Endodermal cell (in vitro differentiated cells): ENCODE measurements around the gene SOD3. TPM values are rescaled to one million over a fixed set of nuclear protein-coding genes. Genes with fewer than 3 reads are reported as not detected.

ENCODE experiments used
- DNase-seq: peaks from one replicate; pipeline ENCODE4 v3.0.0-alpha.2; 2017
- H3K27ac ChIP-seq: 2 replicates; pipeline ENCODE4 v1.5.1; 2013; ENCODE audit warnings: mild to moderate bottlenecking, low read depth, low read length, moderate library complexity
- H3K27me3 ChIP-seq: 2 replicates; pipeline ENCODE4 v1.6.1; 2013; ENCODE audit warnings: mild to moderate bottlenecking, low read length, moderate library complexity; ENCODE audit not compliant: insufficient read depth, control insufficient read depth, poor library complexity, severe bottlenecking
- H3K36me3 ChIP-seq: 2 replicates; pipeline ENCODE4 v1.7.0; 2013; ENCODE audit warnings: mild to moderate bottlenecking, low read length, moderate library complexity; ENCODE audit not compliant: control insufficient read depth, insufficient read depth
- H3K4me1 ChIP-seq: one replicate; pipeline ENCODE4 v1.7.0; 2013; ENCODE audit warnings: low read length; ENCODE audit not compliant: control insufficient read depth, insufficient read depth
- H3K4me3 ChIP-seq: 2 replicates; pipeline ENCODE4 v1.5.1; 2013; ENCODE audit warnings: mild to moderate bottlenecking, low read length, moderate library complexity
- H3K9ac ChIP-seq: 2 replicates; pipeline ENCODE4 v1.6.1; 2013; ENCODE audit warnings: mild to moderate bottlenecking, low read length, moderate library complexity; ENCODE audit not compliant: poor library complexity, severe bottlenecking; ENCODE audit errors: extremely low read depth
- H3K9me3 ChIP-seq: 2 replicates; pipeline ENCODE4 v1.6.1; 2013; ENCODE audit warnings: mild to moderate bottlenecking, low read length, moderate library complexity; ENCODE audit not compliant: control insufficient read depth
- H3K27ac Mint-ChIP-seq: 2 replicates; pipeline ENCODE4 v1.8.0; 2020; ENCODE audit warnings: mixed read lengths
- H3K27me3 Mint-ChIP-seq: 2 replicates; pipeline ENCODE4 v1.8.0; 2021; ENCODE audit warnings: mild to moderate bottlenecking, mixed read lengths; ENCODE audit not compliant: insufficient read depth
- H3K36me3 Mint-ChIP-seq: 2 replicates; pipeline ENCODE4 v1.8.0; 2020; ENCODE audit warnings: low read depth, mixed read lengths
- H3K4me1 Mint-ChIP-seq: 2 replicates; pipeline ENCODE4 v1.8.0; 2020; ENCODE audit warnings: mixed read lengths
- H3K4me3 Mint-ChIP-seq: 2 replicates; pipeline ENCODE4 v1.8.0; 2020; ENCODE audit warnings: mild to moderate bottlenecking, moderate library complexity, mixed read lengths
- H3K9me3 Mint-ChIP-seq: 2 replicates; pipeline ENCODE4 v1.8.0; 2020; ENCODE audit warnings: mild to moderate bottlenecking, mixed read lengths
- CTCF ChIP-seq: fragments of 200-600 bp; sonication (generic); conservative IDR thresholded peaks from 2 replicates; pipeline ENCODE4 v1.5.0; 2021; ENCODE audit warnings: antibody characterized with exemption, mild to moderate bottlenecking
- WGBS, 2 experiments: methylation state at CpG; one replicate each; pipeline versions ENCODE4 v1.1.5 to v1.1.7; 2013; ENCODE audit warnings: missing lambda C conversion rate in 2 of 2, mixed read lengths in 1 of 2; ENCODE audit not compliant: insufficient coverage in 1 of 2, insufficient read length in 1 of 2; 5-methylcytosine and 5-hydroxymethylcytosine counted together
- total RNA-seq, 2 donors: library from RNA; stranded (reverse); fragmentation: NEBNext Ultra II Directional in 1 of 2; extraction: Animal tissue kit (Norgen Biotek cat#: 25700) in 1 of 2; gene quantifications; 2 replicates in 1 of 2; 3 replicates in 1 of 2; pipeline ENCODE4 v1.2.1, GENCODE V29; 2021

SOD3 gene
- total RNA-seq, 2 donors from 2014 or later = 5.7 to 8.7 TPM

DNA sequence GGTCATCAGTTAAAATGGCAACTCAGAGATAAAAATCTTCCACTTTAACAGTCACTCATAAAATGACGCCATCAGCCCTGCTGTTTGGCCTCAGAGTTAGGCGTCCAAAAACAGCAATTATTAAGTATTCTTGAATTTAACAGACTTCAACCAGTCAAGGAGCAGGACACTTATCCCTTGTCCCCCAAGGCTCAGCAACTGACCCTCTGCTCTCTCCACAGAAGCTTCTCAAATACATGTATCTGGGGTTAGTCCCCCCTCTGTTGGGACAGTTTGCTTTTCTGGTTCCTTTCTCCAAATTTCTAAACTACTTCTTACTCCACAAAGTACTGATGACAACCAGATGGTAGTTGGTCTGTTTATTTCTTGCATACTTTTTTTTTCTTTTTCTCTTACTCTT lies 54.4 kb downstream of the SOD3 start:
- TF ChIP-seq CTCF = no peak
- peaks cover 6% of the 10 kb centered on the region for H3K4me1 ChIP-seq
- no peak overlapping the region for H3K27ac Mint-ChIP-seq
- no peak overlapping the region for H3K4me3 ChIP-seq
- H3K9me3 ChIP-seq = no peaks in the 10 kb centered on the region
- no peaks in the 10 kb centered on the region for H3K27me3 ChIP-seq
- peaks cover 2% of the 10 kb centered on the region for H3K27me3 Mint-ChIP-seq
- no peaks in the 10 kb centered on the region for H3K36me3 Mint-ChIP-seq
- H3K36me3 ChIP-seq = no peaks in the 10 kb centered on the region
- H3K4me1 Mint-ChIP-seq = peaks cover 18% of the 10 kb centered on the region
- H3K9me3 Mint-ChIP-seq = no peaks in the 10 kb centered on the region
- 60 to 93% methylated on average over 1 to 2 of the region's 2 CpGs for WGBS, 2 experiments
- no peak overlapping the region for H3K27ac ChIP-seq
- no peak for DNase-seq
- H3K4me3 Mint-ChIP-seq = no peak overlapping the region
- no peak overlapping the region for H3K9ac ChIP-seq

Other genes with a start within 250 kb of the SOD3 start
- 100 to 1,000 TPM; 193 to 195 TPM for gene DHX15, start 211.0 kb upstream of the SOD3 start, total RNA-seq
- gene CCDC149, start 117.5 kb downstream of the SOD3 start, total RNA-seq = 1 to 10 TPM; 4.9 to 5.5 TPM
- 10 to 100 TPM in 1 of 2 donors, 1 to 10 TPM in 1; 6.5 to 15.9 TPM for gene LGI2, start 235.4 kb downstream of the SOD3 start, total RNA-seq